K562 (cell line): Measurements from ENCODE around the gene DIAPH3.

Experiments
- ETV5 ChIP-seq: sonication (generic); formaldehyde crosslinking; IDR thresholded peaks from 2 replicates; pipeline ENCODE4 v1.4.0; 2020; ENCODE audit warnings: low read depth, mild to moderate bottlenecking, missing genetic modification reagents
- IRF9 ChIP-seq: fragments of 450-650 bp; IDR thresholded peaks from 2 replicates; pipeline ENCODE4 v1.6.1; 2016; ENCODE audit warnings: missing biosample characterization, missing genetic modification characterization
- RHOXF2B ChIP-seq: fragments of 250-450 bp; sonication (Bioruptor Pico); conservative IDR thresholded peaks from 2 replicates; pipeline ENCODE4 v1.5.1; 2021
- ZBTB11 ChIP-seq, 3 experiments: fragments of 200-800 bp in 1 of 3; fragments of 250-450 bp in 1 of 3; fragments of 450-650 bp in 1 of 3; sonication (Bioruptor Pico) in 1 of 3; sonication (Bioruptor generic) in 1 of 3; formaldehyde crosslinking in 1 of 3; IDR thresholded peaks; 2 replicates each; pipeline versions ENCODE4 v1.6.1 to v1.8.0; 2016 to 2022; ENCODE audit warnings: mild to moderate bottlenecking in 2 of 3, missing genetic modification characterization in 2 of 3, missing compliant biosample characterization in 1 of 3, moderate library complexity in 1 of 3
- ZNF140 ChIP-seq: fragments of 250-450 bp; sonication (Bioruptor Pico); IDR thresholded peaks from 2 replicates; pipeline ENCODE4 v1.8.0; 2021; ENCODE audit warnings: moderate library complexity, mild to moderate bottlenecking, inconsistent platforms
- ZSCAN29 ChIP-seq: fragments of 450-650 bp; IDR thresholded peaks from 2 replicates; pipeline ENCODE4 v1.6.1; 2017

- TF ChIP-seq ZNF140 (CRISPR knock-in tag): no peak
- peak in 1 of 3 experiments; percentile 34; a peak in 1 of 6 replicates for TF ChIP-seq ZBTB11 (CRISPR knock-in tag; IDR thresholded peaks at IDR 0.05)
- no peak for TF ChIP-seq ETV5
- TF ChIP-seq IRF9: no peak
- TF ChIP-seq ZSCAN29: no peak
- no peak for TF ChIP-seq RHOXF2B (CRISPR knock-in tag)
These were observed 54.4 kb downstream of the DIAPH3 start for GRCh38 chr13:60109285-60109684.
